Hippocampal formation (tissue), 2 donors: Measurements from ENCODE around the gene SPAST.
A peak's percentile ranks its signal among the peaks of the same experiment; 100 is the strongest.
"Not testable (repeated sequence)": the region's sequence is repeated elsewhere in the genome, so short reads cannot be mapped to it uniquely, and the experiment has no call there.

Experiments used
- DNase-seq, 2 donors: peaks; one replicate each; lab custom pipeline; 2025; lab: John Stamatoyannopoulos, UW

Gene SPAST

GRCh38 chr2:32063310-32064020, at the start of gene SPAST:
TSS of gene SPAST (plus strand) at chr2:32063556. CDS start at chr2:32063832, 276 bp downstream.
- DNase-seq = peak; percentile 94 to 99

- not testable (repeated sequence) for DNase-seq
Observed at GRCh38 chr2:32018789-32019482, 44.4 kb upstream of the SPAST start.

GRCh38 chr2:32034198-32034887, 29.0 kb upstream of the SPAST start:
- not testable (repeated sequence) for DNase-seq

- peak; percentile 89 to 92 for DNase-seq
Observed at GRCh38 chr2:32039447-32040219, 23.7 kb upstream of the SPAST start, which contains the start of gene DPY30. TSS of gene DPY30 (minus strand) at chr2:32039805. CDS start at chr2:32039456, 349 bp downstream.

- DNase-seq = no peak
Observed at GRCh38 chr2:32043561-32043960, 19.8 kb upstream of the SPAST start.

- no peak for DNase-seq
Observed at GRCh38 chr2:32051836-32052439, 11.4 kb upstream of the SPAST start.

GRCh38 chr2:32054583-32054982, 8.8 kb upstream of the SPAST start:
- DNase-seq = not testable (repeated sequence)

GRCh38 chr2:32058130-32058529, 5.2 kb upstream of the SPAST start:
- no peak for DNase-seq

GRCh38 chr2:32060266-32060665, 3.1 kb upstream of the SPAST start:
- no peak for DNase-seq

GRCh38 chr2:32061430-32061829, 1.9 kb upstream of the SPAST start:
- no peak for DNase-seq

- peak in 1 of 2 donors; percentile 23 for DNase-seq
Observed at GRCh38 chr2:32061973-32062861, 1.1 kb upstream of the SPAST start.

GRCh38 chr2:32064021-32064601, 755 bp downstream of the SPAST start:
- no peak for DNase-seq

GRCh38 chr2:32064713-32065112, 1.4 kb downstream of the SPAST start:
- no peak for DNase-seq

- DNase-seq = no peak
Observed at GRCh38 chr2:32067549-32067948, 4.2 kb downstream of the SPAST start.

- DNase-seq = no peak
Observed at GRCh38 chr2:32074134-32074506, 10.8 kb downstream of the SPAST start.

- DNase-seq = no peak
Observed at GRCh38 chr2:32095671-32096070, 32.3 kb downstream of the SPAST start.

- no peak for DNase-seq
Observed at GRCh38 chr2:32108111-32108510, 44.8 kb downstream of the SPAST start.

- DNase-seq = no peak
Observed at GRCh38 chr2:32118055-32118454, 54.7 kb downstream of the SPAST start.

- DNase-seq = no peak
Observed at GRCh38 chr2:32119161-32119560, 55.8 kb downstream of the SPAST start.

GRCh38 chr2:32124660-32125059, 61.3 kb downstream of the SPAST start:
- DNase-seq = no peak
